Trophoblast cell (in vitro differentiated cells and primary cell): ENCODE results near the gene AUTS2.

Experiments
- DNase-seq, 2 donors: peaks; one replicate each; pipeline ENCODE4 v3.0.0-alpha.2; 2016
- H2AFZ ChIP-seq: 2 replicates; pipeline ENCODE4 v1.6.1; 2013; ENCODE audit warnings: low read length, moderate library complexity, mild to moderate bottlenecking; ENCODE audit not compliant: insufficient read depth, poor library complexity
- H2AK5ac ChIP-seq: 2 replicates; pipeline ENCODE4 v1.6.1; 2013; ENCODE audit warnings: mild to moderate bottlenecking, low read length
- H2BK120ac ChIP-seq: 2 replicates; pipeline ENCODE4 v1.6.1; 2013; ENCODE audit warnings: low read length, mild to moderate bottlenecking, moderate library complexity; ENCODE audit not compliant: insufficient read depth, poor library complexity
- H2BK12ac ChIP-seq: 2 replicates; pipeline ENCODE4 v1.6.1; 2013; ENCODE audit warnings: mild to moderate bottlenecking, low read length, moderate library complexity
- H2BK5ac ChIP-seq: 2 replicates; pipeline ENCODE4 v1.6.1; 2013; ENCODE audit warnings: low read length, low read depth, moderate library complexity, mild to moderate bottlenecking; ENCODE audit not compliant: poor library complexity
- H3K14ac ChIP-seq: 2 replicates; pipeline ENCODE4 v1.6.1; 2013; ENCODE audit warnings: mild to moderate bottlenecking, low read length
- H3K18ac ChIP-seq: 2 replicates; pipeline ENCODE4 v1.6.1; 2013; ENCODE audit warnings: mild to moderate bottlenecking, low read length
- H3K23ac ChIP-seq: 2 replicates; pipeline ENCODE4 v1.6.1; 2013; ENCODE audit warnings: low read length
- H3K27ac ChIP-seq: 2 replicates; pipeline ENCODE4 v1.5.1; 2013; ENCODE audit warnings: low read depth, mild to moderate bottlenecking, inconsistent platforms, low read length, moderate library complexity
- H3K27me3 ChIP-seq: 2 replicates; pipeline ENCODE4 v1.6.1; 2013; ENCODE audit warnings: inconsistent platforms, mild to moderate bottlenecking, low read length, moderate library complexity; ENCODE audit not compliant: insufficient read depth
- H3K36me3 ChIP-seq, 2 experiments: 1 replicate in 1 of 2; 2 replicates in 1 of 2; pipeline ENCODE4 v1.6.1; 2013; ENCODE audit warnings: low read length in 2 of 2, mild to moderate bottlenecking in 2 of 2, moderate library complexity in 1 of 2; ENCODE audit not compliant: insufficient read depth in 2 of 2, control insufficient read depth in 1 of 2
- H3K4ac ChIP-seq: 2 replicates; pipeline ENCODE4 v1.6.1; 2013; ENCODE audit warnings: low read depth, mild to moderate bottlenecking, low read length, moderate library complexity
- H3K4me1 ChIP-seq, 2 experiments: 1 replicate in 1 of 2; 2 replicates in 1 of 2; pipeline ENCODE4 v1.6.1; 2013; ENCODE audit warnings: low read length in 2 of 2, mild to moderate bottlenecking in 2 of 2, moderate library complexity in 1 of 2; ENCODE audit not compliant: insufficient read depth in 2 of 2, control insufficient read depth in 1 of 2
- H3K4me2 ChIP-seq: 2 replicates; pipeline ENCODE4 v1.6.1; 2013; ENCODE audit warnings: inconsistent platforms, mild to moderate bottlenecking, low read length, moderate library complexity
- H3K4me3 ChIP-seq: 2 replicates; pipeline ENCODE4 v1.5.1; 2013; ENCODE audit warnings: mild to moderate bottlenecking, low read depth, low read length, inconsistent platforms
- H3K79me1 ChIP-seq: one replicate; pipeline ENCODE4 v1.6.1; 2013; ENCODE audit warnings: low read length
- H3K79me2 ChIP-seq: 2 replicates; pipeline ENCODE4 v1.6.1; 2013; ENCODE audit warnings: low read length, mild to moderate bottlenecking; ENCODE audit not compliant: control insufficient read depth, insufficient read depth, poor library complexity
- H3K9ac ChIP-seq: 2 replicates; pipeline ENCODE4 v1.6.1; 2013; ENCODE audit warnings: mild to moderate bottlenecking, low read length
- H3K9me3 ChIP-seq: 2 replicates; pipeline ENCODE4 v1.6.1; 2013; ENCODE audit warnings: low read depth, mild to moderate bottlenecking, control low read depth, inconsistent platforms, low read length; ENCODE audit not compliant: insufficient read depth
- H4K12ac ChIP-seq: 2 replicates; pipeline ENCODE4 v1.6.1; 2013; ENCODE audit warnings: low read depth, mild to moderate bottlenecking, low read length, moderate library complexity
- H4K8ac ChIP-seq: 2 replicates; pipeline ENCODE4 v1.6.1; 2013; ENCODE audit warnings: low read depth, mild to moderate bottlenecking, low read length, moderate library complexity
- H4K91ac ChIP-seq: one replicate; pipeline ENCODE4 v1.6.1; 2013; ENCODE audit warnings: low read depth, mild to moderate bottlenecking, low read length, moderate library complexity
- WGBS: extraction: QIAGEN DNeasy Blood & Tissue Kit; methylation state at CpG from one replicate; pipeline ENCODE4 v1.1.7; 2013; ENCODE audit warnings: missing lambda C conversion rate; ENCODE audit not compliant: insufficient read length, insufficient coverage; ENCODE audit errors: extremely low coverage; 5-methylcytosine and 5-hydroxymethylcytosine counted together

AUTS2 gene

DNA sequence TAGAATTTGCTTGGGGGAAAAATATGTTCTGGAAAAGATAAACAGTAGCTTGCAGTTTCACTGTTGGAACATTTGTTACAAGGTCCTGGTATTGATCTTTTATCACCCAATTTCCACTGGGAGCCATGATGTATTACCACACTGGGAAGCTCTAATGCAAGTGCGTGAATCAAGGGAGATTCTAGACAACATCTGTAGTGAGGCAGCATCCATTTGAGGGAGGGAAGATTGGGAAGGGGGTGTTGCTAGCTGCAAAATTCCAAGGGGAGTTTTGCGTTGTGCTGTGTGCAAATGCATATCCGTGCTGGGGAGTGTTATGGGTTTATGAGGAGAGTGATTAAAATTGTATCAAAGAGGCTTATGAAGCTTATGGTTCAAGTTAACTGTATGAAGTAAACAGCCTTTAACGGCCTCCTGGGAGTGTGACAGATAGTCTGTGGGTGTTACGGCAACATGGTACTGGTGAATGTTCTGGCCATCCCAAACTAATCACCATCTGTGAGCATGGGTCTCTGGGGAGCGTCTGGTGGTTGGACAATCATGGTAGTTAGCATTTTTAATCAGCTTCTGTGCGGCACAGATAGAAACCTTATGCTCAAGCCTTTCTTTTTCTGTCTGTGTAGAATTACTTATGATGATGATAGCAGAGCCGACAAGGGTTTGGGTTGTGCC lies 931.8 kb downstream of the AUTS2 start:
- no peak overlapping the region for H4K8ac ChIP-seq
- WGBS, result no CpG with 5 or more reads among the region's 8 CpGs

DNA sequence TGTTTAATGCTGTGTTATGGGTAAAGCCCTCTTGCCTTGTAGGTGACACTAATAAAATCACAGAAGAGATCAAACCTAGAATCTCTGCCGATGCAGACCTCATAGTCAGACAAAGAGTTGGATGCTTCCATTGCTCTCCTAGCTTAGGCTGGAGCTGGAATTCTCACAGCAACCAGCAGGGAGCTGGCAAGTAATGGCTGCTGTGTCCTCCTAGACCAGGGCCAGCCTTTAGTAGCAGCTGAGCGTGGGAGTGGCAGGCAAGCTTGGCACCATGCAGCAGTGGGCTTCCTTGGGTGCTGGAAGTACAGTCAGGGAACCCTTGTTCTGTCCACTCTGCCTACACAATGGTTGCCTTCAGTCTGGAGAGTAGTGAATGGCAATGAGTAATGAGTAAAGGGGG lies 935.3 kb downstream of the AUTS2 start:
- Histone ChIP-seq H3K14ac (no peak overlapping the region), H3K27ac (no peak overlapping the region), H3K79me2 (no peaks in the 10 kb centered on the region), H2BK120ac (no peak overlapping the region), H3K27me3 (no peaks in the 10 kb centered on the region), H4K12ac (no peak overlapping the region), H3K23ac (no peak overlapping the region), H2AFZ (no peak overlapping the region), H3K18ac (no peak overlapping the region), H3K4me1 (no peaks in the 10 kb centered on the region), H2AK5ac (no peak overlapping the region), H3K4ac (no peak overlapping the region), H2BK12ac (no peak overlapping the region), H3K9me3 (peaks cover 2% of the 10 kb centered on the region), H3K36me3 (no peaks in the 10 kb centered on the region), H4K8ac (no peak overlapping the region), H3K79me1 (no peaks in the 10 kb centered on the region), H2BK5ac (no peak overlapping the region), H3K4me2 (no peak overlapping the region), H4K91ac (no peak overlapping the region), H3K9ac (no peak overlapping the region), H3K4me3 (no peak overlapping the region)
- WGBS, result no CpG with 5 or more reads among the region's 2 CpGs
- no peak for DNase-seq

More for the DNA sequence above, 931.8 kb downstream of the AUTS2 start:
- H2BK12ac ChIP-seq, result no peak overlapping the region
- no peak overlapping the region for H4K91ac ChIP-seq
- no peak overlapping the region for H3K4me2 ChIP-seq
- H3K9me3 ChIP-seq, result peaks cover 2% of the 10 kb centered on the region
- no peak overlapping the region for H3K23ac ChIP-seq
- no peak overlapping the region for H3K4ac ChIP-seq
- no peaks in the 10 kb centered on the region for H3K36me3 ChIP-seq
- no peaks in the 10 kb centered on the region for H3K79me2 ChIP-seq
- H2AK5ac ChIP-seq, result no peak overlapping the region
- H4K12ac ChIP-seq, result no peak overlapping the region
- no peak for DNase-seq
- no peak overlapping the region for H3K9ac ChIP-seq
- H3K14ac ChIP-seq, result no peak overlapping the region
- H3K27ac ChIP-seq, result no peak overlapping the region
- no peak overlapping the region for H3K18ac ChIP-seq
- H3K4me1 ChIP-seq, result no peaks in the 10 kb centered on the region
- H2AFZ ChIP-seq, result no peak overlapping the region
- H3K79me1 ChIP-seq, result no peaks in the 10 kb centered on the region
- no peak overlapping the region for H2BK5ac ChIP-seq
- no peak overlapping the region for H2BK120ac ChIP-seq
- no peaks in the 10 kb centered on the region for H3K27me3 ChIP-seq
- no peak overlapping the region for H3K4me3 ChIP-seq

DNA sequence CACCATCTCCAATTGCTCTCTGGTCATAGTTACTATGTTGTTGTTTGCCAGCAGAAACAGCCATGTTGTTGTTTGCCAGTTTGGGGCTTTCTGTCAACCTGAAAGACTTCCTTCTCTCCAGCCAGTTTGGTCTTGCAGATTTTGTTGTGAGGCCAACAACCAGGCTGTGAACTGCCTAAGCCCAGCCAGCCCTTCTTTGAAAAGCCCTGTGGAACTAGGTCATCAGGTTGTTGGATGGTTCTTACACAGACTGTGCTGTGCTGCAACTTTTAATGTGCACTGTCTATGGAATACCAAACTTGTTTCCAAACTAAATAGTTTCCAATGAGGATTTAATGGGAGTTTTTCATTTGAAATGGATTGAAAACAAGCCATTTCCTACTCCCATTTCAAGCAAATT lies 940.9 kb downstream of the AUTS2 start:
- Histone ChIP-seq H3K27ac (no peak overlapping the region), H4K8ac (no peak overlapping the region), H3K4ac (no peak overlapping the region), H2AK5ac (no peak overlapping the region), H2BK5ac (no peak overlapping the region), H4K12ac (no peak overlapping the region), H3K14ac (no peak overlapping the region), H3K79me2 (no peaks in the 10 kb centered on the region), H3K4me1 (no peaks in the 10 kb centered on the region), H3K18ac (no peak overlapping the region), H2AFZ (no peak overlapping the region), H3K36me3 (no peaks in the 10 kb centered on the region), H2BK12ac (no peak overlapping the region), H2BK120ac (no peak overlapping the region), H3K9me3 (no peaks in the 10 kb centered on the region), H3K4me3 (no peak overlapping the region), H3K4me2 (no peak overlapping the region), H3K23ac (no peak overlapping the region), H3K27me3 (no peaks in the 10 kb centered on the region), H3K9ac (no peak overlapping the region), H4K91ac (no peak overlapping the region), H3K79me1 (no peaks in the 10 kb centered on the region)
- DNase-seq, result no peak

DNA sequence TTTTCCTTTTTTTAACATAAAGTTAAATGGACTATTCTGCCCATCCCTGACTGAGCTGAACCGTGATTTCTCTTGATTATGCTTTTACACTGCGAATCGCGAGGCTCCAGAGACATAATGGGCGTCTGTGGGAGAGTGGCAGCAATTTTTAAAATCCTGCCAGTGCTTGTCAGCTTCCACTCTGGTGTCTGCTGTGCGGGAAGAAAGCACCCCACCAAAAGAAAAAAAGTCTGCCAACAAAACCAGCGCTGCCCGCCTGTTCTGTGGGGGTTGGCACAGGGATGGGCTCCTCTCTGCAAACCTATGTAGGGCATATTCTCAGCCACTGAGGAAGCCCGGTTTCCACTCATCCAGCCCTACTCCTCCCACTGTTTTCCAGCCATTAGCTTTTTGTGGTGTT lies 941.3 kb downstream of the AUTS2 start:
- no peak overlapping the region for H3K4ac ChIP-seq
- no peak overlapping the region for H2BK120ac ChIP-seq
- H3K79me2 ChIP-seq, result no peaks in the 10 kb centered on the region
- no peak overlapping the region for H4K8ac ChIP-seq
- no peak overlapping the region for H3K9ac ChIP-seq
- H3K4me2 ChIP-seq, result no peak overlapping the region
- H3K36me3 ChIP-seq, result no peaks in the 10 kb centered on the region
- no CpG with 5 or more reads among the region's 9 CpGs for WGBS
- no peak overlapping the region for H2BK12ac ChIP-seq
- no peak overlapping the region for H4K12ac ChIP-seq
- no peak overlapping the region for H2AFZ ChIP-seq
- no peaks in the 10 kb centered on the region for H3K79me1 ChIP-seq
- H3K27me3 ChIP-seq, result no peaks in the 10 kb centered on the region
- no peak overlapping the region for H2AK5ac ChIP-seq
- no peaks in the 10 kb centered on the region for H3K9me3 ChIP-seq
- H3K4me3 ChIP-seq, result no peak overlapping the region
- H3K18ac ChIP-seq, result no peak overlapping the region
- no peak overlapping the region for H3K23ac ChIP-seq
- no peak overlapping the region for H2BK5ac ChIP-seq
- no peak overlapping the region for H3K27ac ChIP-seq
- DNase-seq, result no peak
- no peak overlapping the region for H3K14ac ChIP-seq
- no peak overlapping the region for H4K91ac ChIP-seq
- H3K4me1 ChIP-seq, result no peaks in the 10 kb centered on the region
